Fibroblast of lung (primary cell): ENCODE data around the gene SLX4. TPM values are rescaled to one million over a fixed set of nuclear protein-coding genes. Genes with fewer than 3 reads are reported as not detected.

Source experiments
- DNase-seq, 2 donors: peaks; one replicate each; pipeline versions ENCODE4 v3.0.0 to v3.0.0-alpha.2; 2010; ENCODE audit warnings: low read depth in 2 of 2
- H2AFZ ChIP-seq: 2 replicates; pipeline ENCODE4 v1.5.1; 2012; ENCODE audit warnings: low read length, control low read depth, inconsistent platforms
- H3K27ac ChIP-seq: 2 replicates; pipeline ENCODE4 v1.5.1; 2011; ENCODE audit warnings: low read length, control low read depth; ENCODE audit not compliant: insufficient read depth
- H3K27me3 ChIP-seq: 2 replicates; pipeline ENCODE4 v1.5.1; 2011; ENCODE audit warnings: mild to moderate bottlenecking, low read length; ENCODE audit not compliant: control insufficient read depth, insufficient read depth
- H3K36me3 ChIP-seq: 2 replicates; pipeline ENCODE4 v1.5.1; 2011; ENCODE audit warnings: low read length; ENCODE audit not compliant: control insufficient read depth, insufficient read depth
- H3K4me1 ChIP-seq: 2 replicates; pipeline ENCODE4 v1.5.1; 2011; ENCODE audit warnings: low read length; ENCODE audit not compliant: control insufficient read depth, insufficient read depth; ENCODE audit errors: extremely low read depth
- H3K4me2 ChIP-seq: 2 replicates; pipeline ENCODE4 v1.5.1; 2011; ENCODE audit warnings: low read length, control low read depth; ENCODE audit not compliant: insufficient read depth; ENCODE audit errors: extremely low read depth
- H3K4me3 ChIP-seq, 4 experiments: fragments of 200-600 bp in 1 of 4; sonication (generic) in 1 of 4; replicated peaks in 1 of 4; 2 replicates each; pipeline ENCODE4 v1.5.1; 2011 to 2016; ENCODE audit warnings: low read length in 4 of 4, low read depth in 3 of 4, mild to moderate bottlenecking in 3 of 4, control low read depth in 2 of 4, inconsistent platforms in 1 of 4, mixed read lengths in 1 of 4; ENCODE audit not compliant: insufficient read depth in 1 of 4; ENCODE audit errors: control extremely low read depth in 1 of 4
- H3K79me2 ChIP-seq: 2 replicates; pipeline ENCODE4 v1.5.1; 2012; ENCODE audit warnings: mild to moderate bottlenecking, low read length, inconsistent platforms; ENCODE audit not compliant: control insufficient read depth, insufficient read depth
- H3K9ac ChIP-seq: 2 replicates; pipeline ENCODE4 v1.5.1; 2011; ENCODE audit warnings: mild to moderate bottlenecking, low read length, control low read depth; ENCODE audit not compliant: insufficient read depth
- H3K9me3 ChIP-seq: 2 replicates; pipeline ENCODE4 v1.5.1; 2012; ENCODE audit warnings: low read depth, low read length; ENCODE audit not compliant: control insufficient read depth, insufficient read depth
- H4K20me1 ChIP-seq: 2 replicates; pipeline ENCODE4 v1.5.1; 2011; ENCODE audit warnings: low read length; ENCODE audit not compliant: control insufficient read depth, insufficient read depth; ENCODE audit errors: extremely low read depth
- CTCF ChIP-seq, 2 donors: IDR thresholded peaks in 1 of 2; conservative IDR thresholded peaks in 1 of 2; 1 replicate in 1 of 2; 2 replicates in 1 of 2; pipeline ENCODE4 v1.5.1; 2011 to 2012; ENCODE audit warnings: low read length in 2 of 2, control low read depth in 1 of 2, inconsistent platforms in 1 of 2, low read depth in 1 of 2, mild to moderate bottlenecking in 1 of 2
- EZH2 ChIP-seq: IDR thresholded peaks from 2 replicates; pipeline ENCODE4 v1.5.1; 2012; ENCODE audit warnings: low read length, control low read depth, mild to moderate bottlenecking; ENCODE audit errors: missing control alignments
- polyA plus RNA-seq, 2 donors: library from polyadenylated mRNA; depleted of rRNA in 1 of 2; stranded (reverse) in 1 of 2; unstranded in 1 of 2; fragments of >200 nt; gene quantifications; 2 replicates each; pipeline ENCODE4 v1.2.1, GENCODE V29; 2011 to 2012; ENCODE audit warnings: missing spikeins in 1 of 2
- total RNA-seq: library from RNA; depleted of rRNA; stranded (reverse); fragments of >200 nt; gene quantifications from 2 replicates; pipeline ENCODE4 v1.2.1, GENCODE V29; 2014

The SLX4 gene
- total and polyA plus RNA-seq, 2 donors (not counting 1 experiment from before 2014, with no cell fraction given), result 0.81 to 4.0 TPM

- Histone ChIP-seq H3K9ac (no peak overlapping the region), H4K20me1 (no peaks in the 10 kb centered on the region), H3K4me3 (no peak overlapping the region), H3K4me1 (no peaks in the 10 kb centered on the region), H3K27ac (no peak overlapping the region), H3K9me3 (peaks cover 2% of the 10 kb centered on the region), H3K27me3 (no peaks in the 10 kb centered on the region), H3K79me2 (no peaks in the 10 kb centered on the region), H3K36me3 (no peaks in the 10 kb centered on the region), H3K4me2 (no peak overlapping the region), H2AFZ (no peak overlapping the region)
- no peak for TF ChIP-seq CTCF (conservative IDR thresholded peaks at IDR 0.05 in 1 of 2, IDR thresholded peaks at IDR 0.05 in 1 of 2; ENCODE audit: low read depth in 1 of 2, low read length in 2 of 2)
- TF ChIP-seq EZH2, result no peak
- no peak for DNase-seq
Observed at GRCh38 chr16:3575491-3575890, 35.9 kb downstream of the SLX4 start.

- DNase-seq, result no peak
- Histone ChIP-seq H3K4me2 (no peak overlapping the region), H3K27ac (no peak overlapping the region), H3K27me3 (no peaks in the 10 kb centered on the region), H2AFZ (no peak overlapping the region), H3K9ac (no peak overlapping the region), H3K36me3 (no peaks in the 10 kb centered on the region), H4K20me1 (no peaks in the 10 kb centered on the region), H3K4me3 (no peak overlapping the region), H3K79me2 (no peaks in the 10 kb centered on the region), H3K4me1 (no peaks in the 10 kb centered on the region), H3K9me3 (peaks cover 2% of the 10 kb centered on the region)
- TF ChIP-seq EZH2, result no peak
- TF ChIP-seq CTCF (conservative IDR thresholded peaks at IDR 0.05 in 1 of 2, IDR thresholded peaks at IDR 0.05 in 1 of 2; ENCODE audit: low read depth in 1 of 2, low read length in 2 of 2), result no peak
Observed at GRCh38 chr16:3574195-3574594, 37.2 kb downstream of the SLX4 start.

GRCh38 chr16:3573146-3573815 is 38.1 kb downstream of the SLX4 start:
- no peak overlapping the region for H3K27ac ChIP-seq
- H3K79me2 ChIP-seq, result no peaks in the 10 kb centered on the region
- H4K20me1 ChIP-seq, result no peaks in the 10 kb centered on the region
- H3K4me2 ChIP-seq, result no peak overlapping the region
- H2AFZ ChIP-seq, result no peak overlapping the region
- peaks cover 2% of the 10 kb centered on the region for H3K9me3 ChIP-seq
- H3K9ac ChIP-seq, result no peak overlapping the region
- no peaks in the 10 kb centered on the region for H3K4me1 ChIP-seq
- no peak for TF ChIP-seq CTCF (conservative IDR thresholded peaks at IDR 0.05 in 1 of 2, IDR thresholded peaks at IDR 0.05 in 1 of 2; ENCODE audit: low read depth in 1 of 2, low read length in 2 of 2)
- TF ChIP-seq EZH2, result no peak
- H3K36me3 ChIP-seq, result no peaks in the 10 kb centered on the region
- no peak for DNase-seq
- H3K27me3 ChIP-seq, result no peaks in the 10 kb centered on the region
- no peak overlapping the region for H3K4me3 ChIP-seq
